NCI-H1694 treated with DMSO at 0.1 percent for 48 hours (cell line): ENCODE data around the gene ADAMTSL1.

ENCODE experiments used
- DNase-seq: peaks from one replicate; lab custom pipeline; 2025; lab: John Stamatoyannopoulos, UW

ADAMTSL1 gene

DNA sequence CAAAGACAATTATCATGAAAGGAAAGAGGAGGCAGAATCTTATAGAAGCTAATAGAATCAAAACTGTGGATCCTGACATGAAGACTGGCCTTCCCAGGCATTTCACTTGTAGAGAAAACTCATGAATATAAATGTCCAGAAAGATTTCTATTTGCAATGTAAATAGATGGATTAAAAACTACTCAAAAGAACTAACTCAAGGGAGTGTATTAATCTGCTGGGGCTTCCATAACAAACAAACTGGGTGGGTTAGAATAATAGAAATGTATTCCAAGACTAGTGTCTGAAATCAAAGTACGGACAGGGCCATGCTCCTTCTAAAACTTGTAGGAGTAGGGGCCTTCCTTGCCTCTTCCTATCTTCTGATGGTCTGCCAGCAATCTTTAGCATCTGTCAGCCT is 267.4 kb downstream of the ADAMTSL1 start:
- DNase-seq = no peak

GRCh38 chr9:18741945-18742344 is 268.0 kb downstream of the ADAMTSL1 start:
- no peak for DNase-seq

DNA sequence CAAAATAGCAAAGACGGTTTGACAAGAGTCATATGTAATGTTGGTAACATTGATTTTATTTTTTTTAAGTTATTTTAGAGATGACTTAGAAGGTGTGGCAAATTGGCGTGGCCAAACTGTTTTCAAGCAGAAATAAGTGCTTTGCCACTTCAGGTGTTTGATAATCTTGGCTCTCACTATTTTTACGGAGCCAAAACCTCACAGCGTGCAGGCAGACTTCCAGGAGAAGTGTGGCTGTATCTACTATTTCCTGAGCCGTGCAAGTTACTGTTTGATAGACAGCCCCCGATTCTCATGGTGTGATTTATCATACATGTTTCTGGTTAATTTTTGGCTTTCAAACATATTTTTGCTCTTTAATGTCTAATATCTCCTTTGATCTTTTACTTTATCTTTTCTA is 269.5 kb downstream of the ADAMTSL1 start:
- no peak for DNase-seq

DNA sequence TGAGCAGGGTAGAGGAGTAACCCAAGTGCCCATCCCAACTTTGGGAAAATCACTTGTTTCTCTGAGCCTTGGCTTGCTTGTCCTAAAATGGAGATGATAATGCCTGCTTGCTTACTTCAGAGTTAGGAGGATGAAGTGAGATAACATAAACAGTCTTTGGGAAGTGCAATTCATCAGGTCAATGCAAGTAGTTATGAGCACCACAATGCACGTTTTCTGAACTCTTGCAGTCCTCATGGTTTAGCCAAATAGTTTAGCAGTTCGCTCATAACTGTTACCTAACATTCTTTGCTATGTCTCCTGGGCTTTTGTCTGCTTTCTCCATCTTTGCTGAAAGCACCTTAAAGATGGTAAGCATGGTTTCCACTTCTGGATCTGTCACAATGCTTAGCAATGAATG is 270.0 kb downstream of the ADAMTSL1 start:
- DNase-seq = no peak

GRCh38 chr9:18745710-18746109 is 271.8 kb downstream of the ADAMTSL1 start:
- DNase-seq = no peak

GRCh38 chr9:18746631-18747030 is 272.7 kb downstream of the ADAMTSL1 start:
- DNase-seq = no peak

DNA sequence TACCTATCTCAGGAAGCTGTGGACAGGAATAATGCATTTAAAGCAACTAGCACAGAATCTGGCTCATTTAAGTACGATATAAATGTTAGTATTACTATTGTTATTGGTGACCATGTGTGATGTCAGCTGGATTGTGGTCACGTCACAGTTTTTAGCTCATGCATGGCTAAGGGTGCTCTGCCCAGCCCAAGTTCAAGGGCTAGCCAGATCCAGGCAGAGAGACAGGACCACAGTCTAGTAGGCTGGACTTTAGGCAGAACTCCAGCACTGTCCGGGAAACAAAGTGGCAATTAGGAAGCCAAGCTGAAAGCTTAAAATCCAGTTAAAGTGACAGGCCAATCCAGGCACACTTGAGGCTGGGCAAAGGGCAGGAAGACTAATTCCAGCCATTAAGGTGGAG is 273.6 kb downstream of the ADAMTSL1 start:
- DNase-seq = no peak

DNA sequence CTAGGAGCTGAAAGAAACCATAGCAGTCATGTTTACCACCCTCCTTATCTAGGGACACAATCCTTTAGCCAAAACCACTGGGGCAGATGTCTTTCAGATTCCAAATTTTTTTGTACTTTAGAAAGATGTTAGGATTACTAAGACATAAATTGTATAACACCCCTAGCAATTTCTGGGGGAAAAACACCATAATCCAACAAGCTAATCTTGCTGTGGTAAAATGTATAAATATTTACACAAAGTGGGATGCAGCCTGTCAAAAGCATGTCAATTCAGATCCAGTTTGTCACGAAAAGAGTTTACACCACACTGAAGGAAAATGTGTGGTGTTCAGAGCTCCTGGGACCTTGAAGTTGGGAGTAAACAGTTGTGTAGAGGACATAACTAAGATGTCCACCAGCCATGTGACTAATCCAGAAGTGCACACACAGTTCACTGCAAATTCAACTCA is 274.3 kb downstream of the ADAMTSL1 start:
- no peak for DNase-seq

GRCh38 chr9:18749711-18750110 is 275.8 kb downstream of the ADAMTSL1 start:
- no peak for DNase-seq

DNA sequence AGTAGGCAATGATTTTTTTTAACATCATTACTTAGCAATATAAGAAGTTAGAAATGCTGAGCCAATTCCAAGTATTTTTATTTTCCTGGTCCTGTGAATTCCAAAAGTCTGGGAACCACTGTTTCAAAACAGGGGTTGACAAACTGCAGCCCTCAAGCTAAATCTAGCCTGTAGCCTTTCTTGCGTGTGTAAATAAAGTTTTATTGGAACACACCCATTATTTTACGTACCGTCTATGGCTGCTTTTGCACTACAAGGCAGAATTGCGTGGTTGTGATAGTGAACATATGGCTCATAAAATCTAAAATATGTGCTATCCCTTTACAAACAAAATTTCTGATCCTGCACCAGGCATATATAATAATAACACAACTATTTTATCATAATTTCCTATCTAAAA is 280.0 kb downstream of the ADAMTSL1 start:
- DNase-seq = no peak

DNA sequence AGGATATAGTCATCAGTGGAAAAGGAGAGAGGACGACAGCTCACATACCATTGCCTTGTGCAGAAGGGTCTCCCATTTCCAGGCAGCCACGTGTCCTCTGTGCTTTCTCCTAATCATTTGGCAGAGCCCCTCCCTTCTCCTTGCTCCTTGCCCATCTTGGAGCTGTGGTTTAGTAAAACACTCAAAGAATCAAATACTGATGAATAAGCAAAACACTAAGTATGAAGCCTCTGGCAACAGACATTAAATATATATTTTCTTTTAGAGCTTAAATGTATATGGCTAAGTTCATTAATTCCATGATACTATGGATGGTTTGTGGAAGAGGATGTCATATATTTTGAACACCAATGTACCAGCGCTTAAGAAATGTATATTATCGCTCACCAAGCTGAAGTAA is 280.6 kb downstream of the ADAMTSL1 start:
- DNase-seq = no peak

GRCh38 chr9:18755263-18755662 is 281.3 kb downstream of the ADAMTSL1 start:
- DNase-seq = no peak

GRCh38 chr9:18756712-18757125 is 282.8 kb downstream of the ADAMTSL1 start:
- DNase-seq = no peak

DNA sequence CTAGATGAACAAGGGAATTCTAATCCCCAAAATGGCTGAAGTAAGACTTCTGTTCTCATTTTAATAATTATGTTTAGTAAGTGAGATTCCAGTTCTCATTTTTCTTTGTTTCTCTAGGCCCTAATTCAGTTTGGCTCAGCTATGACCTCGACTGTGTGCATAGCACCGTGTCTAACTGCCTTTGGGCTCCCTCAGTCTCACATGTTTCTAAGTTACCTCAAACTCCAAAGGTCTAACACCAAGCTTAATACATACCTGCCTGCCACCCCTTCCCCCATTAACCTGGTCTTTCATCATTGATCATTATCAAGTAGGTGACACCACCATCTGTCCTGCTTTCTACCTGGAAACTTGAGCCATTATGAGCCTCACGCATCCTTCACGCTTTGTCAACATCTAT is 285.9 kb downstream of the ADAMTSL1 start:
- DNase-seq = no peak

- DNase-seq = no peak
Measured at GRCh38 chr9:18761742-18762300, 287.9 kb downstream of the ADAMTSL1 start.

DNA sequence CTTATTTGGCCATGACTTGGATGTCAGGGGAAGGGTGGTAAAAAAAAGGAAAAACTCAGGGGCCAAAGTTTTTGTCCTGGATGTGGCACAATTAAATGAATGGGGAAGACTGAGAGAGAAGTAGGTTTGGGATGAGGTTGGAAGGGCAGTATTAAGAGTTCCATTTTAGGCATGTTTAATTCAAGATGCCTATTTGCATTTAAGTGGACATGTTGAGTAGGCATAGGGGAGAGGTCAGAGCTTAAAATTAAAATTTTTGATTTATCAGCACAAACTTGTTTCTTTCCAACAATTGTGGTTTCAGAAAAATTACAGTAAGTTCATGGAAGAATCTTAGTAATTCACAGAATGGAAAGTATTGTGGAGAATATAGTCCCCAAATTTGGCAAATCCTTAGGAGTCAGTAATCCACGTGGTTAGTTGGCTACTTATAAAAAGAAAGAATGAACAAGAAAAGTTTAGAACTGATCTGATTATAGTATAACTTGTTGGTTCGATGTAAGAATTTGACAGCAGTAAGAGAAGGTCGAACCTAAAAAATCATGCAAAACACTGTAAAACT is 293.1 kb downstream of the ADAMTSL1 start:
- no peak for DNase-seq

GRCh38 chr9:18768951-18769622 is 295.1 kb downstream of the ADAMTSL1 start:
- no peak for DNase-seq

DNA sequence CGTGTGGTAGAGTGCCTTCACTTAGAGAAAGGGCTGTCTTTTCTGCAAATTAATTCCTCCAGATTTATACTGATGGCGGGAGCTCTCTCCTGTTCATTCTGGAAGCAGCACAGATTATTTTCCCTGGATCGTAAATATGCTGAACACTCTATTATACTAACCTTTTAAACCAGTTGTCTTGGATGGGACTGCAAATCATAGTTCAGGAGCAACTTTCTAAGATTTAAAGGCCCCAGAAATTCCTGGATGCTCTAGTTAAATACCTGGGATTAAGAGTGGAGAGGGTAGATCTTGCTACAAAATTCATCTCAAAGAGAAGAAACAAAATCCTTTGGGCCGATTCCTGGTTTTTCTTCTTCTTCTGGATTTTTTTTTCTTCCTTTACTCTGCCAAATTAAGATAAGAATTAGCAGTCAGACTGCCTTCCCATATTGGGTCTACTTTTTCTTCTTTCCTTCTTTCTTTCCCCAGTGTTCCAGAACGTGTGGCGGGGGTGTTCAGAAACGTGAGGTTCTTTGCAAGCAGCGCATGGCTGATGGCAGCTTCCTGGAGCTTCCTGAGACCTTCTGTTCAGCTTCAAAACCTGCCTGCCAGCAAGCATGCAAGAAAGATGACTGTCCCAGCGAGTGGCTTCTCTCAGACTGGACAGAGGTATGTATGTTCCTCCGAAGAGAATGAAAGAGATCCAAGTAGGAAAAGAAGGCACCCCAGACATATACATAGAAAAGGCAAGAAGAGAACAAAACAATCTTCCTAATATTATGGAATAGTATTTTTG is 296.4 kb downstream of the ADAMTSL1 start:
- no peak for DNase-seq

DNA sequence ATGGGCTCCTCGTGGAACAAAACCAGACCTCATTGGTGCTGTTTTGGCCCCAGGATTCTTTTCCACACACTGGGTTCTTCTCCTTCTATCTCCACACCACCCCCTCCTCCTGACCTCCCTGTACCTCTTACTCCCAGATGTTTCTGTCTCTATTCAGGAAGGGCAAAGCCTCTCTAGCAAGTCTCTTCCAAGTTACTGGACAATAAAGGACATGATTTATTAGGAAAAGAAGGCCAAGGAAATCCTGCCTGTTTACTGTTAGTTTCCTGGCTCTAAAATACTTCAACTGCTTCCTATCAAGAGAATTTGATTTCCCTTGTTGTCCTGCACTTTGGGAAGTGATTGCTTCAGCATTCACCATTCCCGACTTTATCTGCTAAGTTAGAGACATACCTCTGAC is 297.1 kb downstream of the ADAMTSL1 start:
- no peak for DNase-seq

DNA sequence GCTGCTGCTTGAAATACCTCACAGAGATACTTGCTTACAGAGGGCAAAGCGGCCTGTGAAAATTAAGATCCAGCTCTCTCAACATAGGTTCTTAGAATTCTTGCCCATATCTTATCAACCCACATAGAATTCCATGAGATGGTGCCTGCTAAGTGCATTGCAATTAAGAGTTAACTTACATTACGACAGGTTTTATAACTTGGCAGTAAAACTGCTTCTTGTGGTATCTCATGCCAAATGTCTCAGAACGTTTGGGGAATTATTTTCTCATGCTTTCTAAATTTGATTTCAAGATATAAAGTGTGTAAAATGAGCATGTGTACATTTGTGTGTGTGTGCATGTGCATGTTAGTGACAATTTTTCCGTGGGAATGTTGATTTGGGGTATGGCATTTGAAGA is 297.8 kb downstream of the ADAMTSL1 start:
- no peak for DNase-seq

DNA sequence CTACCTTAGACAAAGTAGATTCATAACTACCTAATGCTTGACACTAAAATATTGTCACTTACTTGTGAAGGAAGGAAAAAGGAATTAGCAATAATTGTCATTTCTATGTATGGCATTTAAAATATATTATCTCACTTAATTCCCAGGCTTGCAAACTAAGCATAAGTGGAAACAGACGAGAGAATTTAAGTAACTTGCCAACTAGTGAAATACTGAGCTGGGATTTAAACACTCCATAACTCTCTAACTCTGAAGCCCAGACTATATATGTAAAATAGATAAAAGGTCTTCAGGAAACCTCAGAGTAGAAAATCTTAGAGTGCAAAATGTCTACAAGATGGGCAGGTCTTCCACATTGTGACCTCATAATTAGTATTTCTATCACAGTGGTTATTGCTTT is 301.3 kb downstream of the ADAMTSL1 start:
- no peak for DNase-seq

DNA sequence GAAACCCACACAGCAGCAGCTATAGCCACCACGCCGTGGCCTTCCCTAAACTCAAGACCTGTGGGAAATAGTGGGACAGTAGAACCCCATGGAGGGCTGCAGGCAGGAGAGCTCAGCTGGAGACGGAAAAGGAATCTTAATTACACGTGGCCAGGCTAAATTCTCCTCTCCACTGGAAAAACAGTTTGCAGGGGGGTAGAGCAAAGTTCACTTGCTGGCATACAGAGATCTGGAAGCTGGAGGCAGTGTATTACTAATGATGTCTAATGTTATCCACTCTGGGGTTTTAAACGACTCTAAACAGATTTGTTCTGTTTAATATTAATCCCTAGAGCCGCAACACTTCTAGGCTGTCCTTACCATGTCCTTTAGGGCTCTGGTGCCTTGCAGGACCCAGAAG is 302.0 kb downstream of the ADAMTSL1 start:
- no peak for DNase-seq
